Stimulated activated CD4-positive, alpha-beta T cell treated with anti-CD3 and anti-CD28 coated beads, Interleukin-2, amount 100 ng/mL, for 4 hours (primary cell): ENCODE results near the gene TMEM271.
"Not testable (repeated sequence)": the region's sequence is repeated elsewhere in the genome, so short reads cannot be mapped to it uniquely, and the experiment has no call there.

Experiments
- DNase-seq: peaks from one replicate; pipeline ENCODE4 v3.0.0-alpha.2; 2020; ENCODE audit warnings: low read depth

TMEM271 gene

DNA sequence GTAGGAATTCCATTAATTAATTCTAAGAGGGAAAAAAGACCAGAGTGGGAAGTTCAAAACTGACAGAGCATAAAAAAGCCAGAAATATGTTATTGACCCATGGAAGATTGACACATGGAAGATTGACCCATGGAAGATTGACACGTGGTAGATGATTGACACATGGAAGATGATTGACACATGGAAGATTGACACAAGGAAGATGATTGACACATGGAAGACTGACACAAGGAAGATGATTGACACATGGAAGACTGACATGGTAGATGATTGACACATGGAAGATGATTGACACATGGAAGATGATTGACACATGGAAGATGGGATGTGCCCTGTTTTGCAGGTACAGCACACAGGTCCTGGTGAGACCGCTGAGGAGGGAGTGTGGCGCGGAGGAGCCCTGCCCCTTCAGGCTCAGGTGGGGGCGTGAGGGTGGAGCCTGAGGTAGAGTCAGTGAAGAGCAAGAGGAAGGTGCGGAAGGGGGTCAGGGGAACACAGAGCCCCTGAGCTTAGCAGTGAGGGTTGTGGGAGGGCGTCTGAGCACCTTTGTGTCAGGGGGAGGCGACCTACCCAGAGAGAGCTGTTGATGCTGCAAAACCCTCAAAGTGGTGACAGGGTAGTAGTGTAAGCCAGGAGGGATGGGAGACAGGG is 33.4 kb upstream of the TMEM271 start:
- no peak for DNase-seq

- no peak for DNase-seq
Observed at GRCh38 chr4:608236-608635, 32.1 kb upstream of the TMEM271 start.

GRCh38 chr4:605702-606425 is 29.8 kb upstream of the TMEM271 start:
- DNase-seq = no peak

DNA sequence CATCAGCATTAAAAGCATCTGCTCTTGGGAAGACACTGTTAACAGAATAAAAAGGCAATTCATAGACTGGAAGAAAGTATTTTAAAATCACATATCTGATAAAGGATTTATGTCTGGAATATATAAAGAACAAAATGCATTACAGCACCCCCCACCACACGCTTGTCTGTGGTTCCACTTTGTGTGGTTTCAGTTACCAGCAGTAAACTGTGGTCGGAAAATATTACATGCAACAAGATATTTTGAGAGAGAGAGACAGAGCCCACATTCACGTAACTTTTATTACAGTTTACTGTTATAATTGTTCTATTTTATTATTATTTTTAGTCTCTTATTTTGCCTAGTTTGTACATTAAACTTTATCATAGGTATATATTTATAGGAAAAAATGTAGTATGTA is 28.0 kb upstream of the TMEM271 start:
- DNase-seq = peak; percentile 6

DNA sequence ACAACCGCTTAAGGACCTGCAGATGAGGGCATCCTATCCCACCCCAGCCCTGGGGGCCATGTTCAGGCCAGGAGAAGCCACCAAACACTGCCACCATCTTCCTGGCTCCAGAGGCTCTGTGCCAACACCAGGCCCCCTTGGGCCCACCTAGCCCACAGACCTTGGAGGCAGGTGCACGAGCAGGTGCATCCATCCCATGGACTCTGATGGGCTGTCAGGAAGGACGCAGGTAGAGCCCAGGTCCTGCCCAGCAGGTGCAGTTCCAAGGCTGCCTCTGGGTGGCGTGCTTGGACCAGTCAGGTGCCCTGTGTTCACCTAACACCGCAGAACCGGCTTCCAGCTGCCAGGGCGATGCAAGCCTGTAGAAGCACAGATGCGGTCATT is 26.5 kb upstream of the TMEM271 start:
- peak; percentile 25 for DNase-seq

DNA sequence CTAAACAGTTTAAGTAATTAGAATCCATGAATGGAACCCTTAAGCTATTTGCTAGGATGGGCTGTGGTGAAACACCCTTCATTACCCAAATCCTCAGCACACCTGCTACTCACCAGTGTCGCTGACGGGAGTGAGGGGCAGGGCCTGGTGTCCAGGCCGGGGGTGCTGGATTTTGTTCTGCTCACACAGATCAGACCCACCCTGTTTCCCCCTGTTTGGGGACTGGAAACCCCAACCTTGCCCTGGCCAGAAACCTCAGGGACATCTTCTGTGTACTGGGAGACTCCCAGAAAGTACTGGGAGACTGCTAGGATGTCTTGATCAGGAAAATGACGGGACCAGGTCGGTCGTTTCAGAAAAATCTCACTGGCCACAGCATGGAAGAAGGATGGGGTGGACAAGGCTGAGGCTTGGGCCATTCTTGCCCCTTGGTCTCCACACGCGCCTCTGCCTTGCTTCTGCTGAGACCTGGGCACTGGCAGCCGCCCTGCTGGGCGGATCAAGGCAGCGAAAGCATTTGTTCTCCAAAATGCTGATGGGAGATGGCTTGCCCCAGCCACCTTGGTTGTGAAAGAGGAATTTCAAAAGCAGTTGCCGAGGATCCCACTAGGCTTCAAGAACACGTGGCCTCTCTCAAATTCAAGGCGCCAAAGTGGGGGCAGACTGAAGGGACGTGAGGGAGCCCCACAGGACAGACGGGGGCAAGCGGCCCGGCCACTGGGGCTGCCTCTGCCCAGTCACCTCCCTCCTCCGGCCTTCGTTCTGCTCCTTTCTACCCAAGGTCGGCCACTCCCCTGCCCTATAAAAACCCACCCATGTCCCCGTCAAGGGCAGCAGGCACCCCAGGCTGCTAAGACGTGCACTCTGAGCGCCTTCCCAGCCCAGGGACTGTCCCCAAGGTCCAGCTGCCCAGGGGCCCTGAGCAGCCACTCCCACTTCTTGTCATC is 25.8 kb upstream of the TMEM271 start:
- no peak for DNase-seq

- DNase-seq = peak; percentile 10
Observed at GRCh38 chr4:600850-601515, 24.9 kb upstream of the TMEM271 start.

DNA sequence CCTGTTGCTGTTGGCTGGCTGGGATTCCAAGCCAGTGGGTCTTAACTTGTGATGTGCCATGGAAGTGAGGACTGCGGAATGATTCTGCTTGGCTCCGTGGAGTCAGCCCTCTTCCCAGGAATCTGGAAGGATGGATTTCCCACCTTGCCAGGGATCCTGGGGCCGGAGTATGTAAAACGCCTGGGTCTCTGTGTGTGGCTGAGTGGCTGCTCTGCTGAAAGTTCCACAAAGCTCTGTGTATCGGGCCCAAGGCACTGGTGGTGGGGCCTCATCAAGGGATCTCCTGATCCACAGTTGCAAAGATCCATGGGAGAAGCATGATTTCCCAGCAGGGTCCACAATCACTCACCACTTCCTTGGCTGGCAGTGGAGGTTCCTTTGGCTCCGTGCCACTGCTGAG is 24.1 kb upstream of the TMEM271 start:
- DNase-seq = no peak

GRCh38 chr4:598925-599324 is 22.8 kb upstream of the TMEM271 start:
- DNase-seq = no peak

DNA sequence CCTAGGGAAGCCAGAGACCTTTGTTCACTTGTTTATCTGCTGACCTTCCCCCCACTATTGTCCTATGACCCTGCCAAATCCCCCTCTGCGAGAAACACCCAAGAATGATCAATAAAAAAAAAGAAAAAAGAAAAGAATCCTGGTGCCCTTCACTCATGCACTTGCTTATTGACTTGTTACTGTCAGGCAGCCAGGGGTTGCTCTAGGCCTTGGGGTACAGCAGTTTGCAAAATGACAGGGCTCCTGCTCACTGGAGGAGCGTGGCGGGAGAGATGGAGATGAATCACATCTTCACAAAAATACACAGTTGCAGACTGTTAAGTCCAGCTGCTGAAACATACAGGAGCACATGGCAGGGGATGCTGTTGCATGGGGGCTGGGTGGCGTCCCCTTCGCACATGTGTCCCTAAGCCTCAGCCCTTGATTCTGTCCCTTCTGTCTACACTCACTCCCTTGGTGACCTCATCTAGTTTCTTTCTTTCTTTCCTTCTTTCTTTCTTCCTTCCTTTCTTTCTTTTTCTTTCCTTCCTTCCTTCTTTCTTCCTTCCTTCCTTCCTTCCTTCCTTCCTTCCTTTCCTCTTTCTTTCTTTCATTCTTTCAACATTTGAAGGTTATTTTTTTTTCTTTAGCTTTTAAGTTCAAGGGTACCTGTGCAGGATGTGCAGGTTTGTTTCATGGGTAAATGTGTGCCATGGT is 16.9 kb upstream of the TMEM271 start:
- no peak for DNase-seq

DNA sequence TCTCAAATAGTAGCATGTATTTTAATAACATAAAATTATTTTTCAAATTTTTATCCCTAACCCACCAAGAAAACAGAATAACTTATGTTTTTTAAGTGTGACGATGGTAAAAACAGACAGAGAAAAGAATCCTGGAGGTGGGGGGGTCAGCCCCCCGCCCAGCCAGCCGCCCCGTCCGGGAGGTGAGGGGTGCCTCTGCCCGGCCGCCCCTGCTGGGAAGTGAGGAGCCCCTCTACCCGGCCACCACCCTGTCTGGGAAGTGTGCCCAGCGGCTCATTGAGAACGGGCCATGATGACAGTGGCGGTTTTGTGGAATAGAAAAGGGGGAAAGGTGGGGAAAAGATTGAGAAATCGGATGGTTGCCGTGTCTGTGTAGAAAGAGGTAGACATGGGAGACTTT is 16.1 kb upstream of the TMEM271 start:
- not testable (repeated sequence) for DNase-seq

GRCh38 chr4:590313-590841 is 14.3 kb upstream of the TMEM271 start:
- DNase-seq = no peak

DNA sequence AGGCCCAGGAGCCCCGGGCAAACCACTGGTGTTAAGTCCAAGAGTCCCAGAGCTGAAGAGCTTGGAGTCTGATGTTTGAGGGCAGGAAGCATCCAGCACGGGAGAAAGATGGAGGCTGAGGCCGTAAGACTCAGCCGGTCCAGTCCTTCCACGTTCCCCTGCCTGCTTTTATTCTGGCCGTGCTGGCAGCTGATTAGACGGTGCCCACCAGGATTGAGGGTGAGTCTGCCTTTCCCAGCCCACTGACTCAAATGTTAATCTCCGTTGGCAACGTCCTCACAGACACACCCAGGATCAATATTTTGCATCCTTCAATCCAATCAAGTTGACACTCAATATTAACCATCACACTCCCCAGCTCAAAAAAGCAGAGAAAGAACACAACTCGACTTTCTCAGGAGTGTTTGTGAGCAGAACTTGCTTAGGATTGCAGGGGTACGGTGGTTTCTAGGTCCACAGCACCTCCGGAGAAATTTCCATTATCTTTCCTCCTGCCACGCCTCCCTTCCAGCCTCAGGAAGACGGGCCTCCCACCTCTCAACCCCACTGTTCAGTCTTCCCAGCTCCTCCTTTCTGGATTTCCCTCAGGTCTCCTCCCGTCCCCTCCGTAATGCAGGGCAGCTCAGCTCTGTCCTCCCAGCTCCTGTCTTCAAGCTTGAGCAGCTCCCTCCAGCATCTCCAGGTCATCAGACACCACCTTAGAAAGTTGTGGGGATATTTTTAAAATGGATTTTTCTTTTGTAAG is 13.3 kb upstream of the TMEM271 start:
- DNase-seq = no peak

- no peak for DNase-seq
Observed at GRCh38 chr4:588351-588849, 12.3 kb upstream of the TMEM271 start.

- no peak for DNase-seq
Observed at GRCh38 chr4:587671-588350, 11.7 kb upstream of the TMEM271 start.

- no peak for DNase-seq
Observed at GRCh38 chr4:583820-584219, 7.7 kb upstream of the TMEM271 start.

GRCh38 chr4:581753-582361 is 5.8 kb upstream of the TMEM271 start:
- DNase-seq = no peak

- DNase-seq = no peak
Observed at GRCh38 chr4:581181-581580, 5.1 kb upstream of the TMEM271 start.

DNA sequence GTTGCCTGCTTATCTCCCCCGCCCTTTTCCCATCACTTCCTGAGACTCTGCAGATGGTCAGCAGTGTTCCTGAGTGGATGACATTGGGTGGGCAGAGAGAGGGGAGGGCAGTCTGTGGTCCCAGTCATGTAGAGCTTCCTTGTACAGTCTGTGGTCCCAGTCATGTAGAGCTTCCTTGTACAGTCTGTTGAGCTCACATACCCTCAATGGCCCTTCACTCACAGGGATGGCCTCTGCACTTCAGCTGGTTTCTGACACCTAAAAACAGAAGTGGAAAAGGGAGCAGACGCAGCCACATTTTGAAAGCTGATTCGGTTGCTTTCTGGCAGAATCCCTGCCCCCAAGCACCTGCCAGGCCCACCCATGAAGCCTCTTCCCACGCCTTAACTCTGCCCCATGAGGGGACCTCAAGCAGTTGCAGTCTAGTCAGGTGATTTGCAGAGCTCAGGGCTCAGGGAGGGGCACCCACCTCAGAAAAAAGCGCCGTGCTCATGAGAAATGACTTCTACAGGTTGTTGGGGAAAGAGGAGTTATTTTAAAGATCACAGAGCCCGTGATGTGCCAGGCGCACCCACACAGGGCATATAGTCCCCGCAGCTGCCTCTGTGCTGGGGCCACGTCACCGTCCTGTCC is 3.6 kb upstream of the TMEM271 start:
- DNase-seq = no peak
